Parathyroid adenoma (tissue), 2 donors: ENCODE data around the gene PLAAT3.
"Not testable (repeated sequence)": the region's sequence is repeated elsewhere in the genome, so short reads cannot be mapped to it uniquely, and the experiment has no call there.

Experiments
- H2AFZ ChIP-seq: fragments of 300-600 bp; sonication (generic); one replicate; pipeline ENCODE4 v1.7.0; 2017; ENCODE audit warnings: antibody characterized with exemption, mild to moderate bottlenecking
- H3K27ac ChIP-seq: fragments of 300-600 bp; sonication (generic); one replicate; pipeline ENCODE4 v1.7.0; 2017
- H3K27me3 ChIP-seq: fragments of 300-600 bp; sonication (generic); one replicate; pipeline ENCODE4 v1.7.0; 2017; ENCODE audit warnings: low read length; ENCODE audit not compliant: control insufficient read depth, insufficient read depth
- H3K36me3 ChIP-seq: fragments of 300-600 bp; sonication (generic); one replicate; pipeline ENCODE4 v1.7.0; 2017; ENCODE audit warnings: low read length; ENCODE audit not compliant: control insufficient read depth, insufficient read depth
- H3K4me1 ChIP-seq: fragments of 300-600 bp; sonication (generic); one replicate; pipeline ENCODE4 v1.7.0; 2017; ENCODE audit warnings: control low read depth
- H3K4me2 ChIP-seq: fragments of 300-600 bp; sonication (generic); one replicate; pipeline ENCODE4 v1.7.0; 2017; ENCODE audit warnings: low read length
- H3K4me3 ChIP-seq: fragments of 300-600 bp; sonication (generic); one replicate; pipeline ENCODE4 v1.7.0; 2017; ENCODE audit warnings: low read depth, low read length
- H3K79me2 ChIP-seq: fragments of 300-600 bp; sonication (generic); one replicate; pipeline ENCODE4 v1.7.0; 2017; ENCODE audit warnings: control low read depth
- H3K9ac ChIP-seq: fragments of 300-600 bp; sonication (generic); one replicate; pipeline ENCODE4 v1.7.0; 2017; ENCODE audit warnings: mild to moderate bottlenecking
- H3K9me3 ChIP-seq: fragments of 300-600 bp; sonication (generic); one replicate; pipeline ENCODE4 v1.7.0; 2017; ENCODE audit warnings: low read length; ENCODE audit not compliant: control insufficient read depth
- TF ChIP-seq, protein P1 (sequence below): fragments of 300-600 bp; sonication (generic); IDR thresholded peaks from one replicate; pipeline ENCODE4 v1.7.0; 2017; ENCODE audit warnings: antibody characterized with exemption, mild to moderate bottlenecking
- donor health status: primary hyperparathyroidism.

The PLAAT3 gene

DNA sequence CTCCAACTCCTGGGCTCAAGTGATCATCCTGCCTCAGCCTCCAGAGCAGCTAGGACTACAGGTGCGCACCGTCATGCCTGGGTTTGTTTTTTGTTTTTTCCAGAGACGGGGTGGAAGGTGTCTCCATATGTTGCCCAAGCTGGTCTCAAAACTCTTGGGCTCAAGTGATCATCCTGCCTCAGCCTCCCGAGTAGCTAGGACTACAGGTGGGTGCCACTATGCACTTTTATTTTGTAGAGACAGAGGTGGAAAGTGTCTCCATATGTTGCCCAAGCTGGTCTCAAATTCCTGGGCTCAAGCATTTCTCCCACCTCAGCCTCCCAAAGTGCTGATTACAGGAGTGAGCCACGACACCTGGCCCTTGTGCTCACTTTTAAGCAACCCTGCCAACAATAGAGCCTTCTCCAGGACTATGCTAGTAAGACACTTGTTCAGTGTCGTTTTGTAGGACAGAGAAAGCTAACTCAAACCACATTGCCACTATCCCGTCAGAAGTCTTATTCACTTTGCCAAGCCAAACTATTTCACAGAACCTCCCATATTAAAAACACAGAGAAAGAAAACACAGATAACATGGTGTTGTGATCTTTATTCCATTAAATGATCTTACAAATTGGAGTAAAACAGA, 9.4 kb upstream of the PLAAT3 start:
- TF ChIP-seq, protein P1, sequence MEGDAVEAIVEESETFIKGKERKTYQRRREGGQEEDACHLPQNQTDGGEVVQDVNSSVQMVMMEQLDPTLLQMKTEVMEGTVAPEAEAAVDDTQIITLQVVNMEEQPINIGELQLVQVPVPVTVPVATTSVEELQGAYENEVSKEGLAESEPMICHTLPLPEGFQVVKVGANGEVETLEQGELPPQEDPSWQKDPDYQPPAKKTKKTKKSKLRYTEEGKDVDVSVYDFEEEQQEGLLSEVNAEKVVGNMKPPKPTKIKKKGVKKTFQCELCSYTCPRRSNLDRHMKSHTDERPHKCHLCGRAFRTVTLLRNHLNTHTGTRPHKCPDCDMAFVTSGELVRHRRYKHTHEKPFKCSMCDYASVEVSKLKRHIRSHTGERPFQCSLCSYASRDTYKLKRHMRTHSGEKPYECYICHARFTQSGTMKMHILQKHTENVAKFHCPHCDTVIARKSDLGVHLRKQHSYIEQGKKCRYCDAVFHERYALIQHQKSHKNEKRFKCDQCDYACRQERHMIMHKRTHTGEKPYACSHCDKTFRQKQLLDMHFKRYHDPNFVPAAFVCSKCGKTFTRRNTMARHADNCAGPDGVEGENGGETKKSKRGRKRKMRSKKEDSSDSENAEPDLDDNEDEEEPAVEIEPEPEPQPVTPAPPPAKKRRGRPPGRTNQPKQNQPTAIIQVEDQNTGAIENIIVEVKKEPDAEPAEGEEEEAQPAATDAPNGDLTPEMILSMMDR, result no peak
- no peaks in the 10 kb centered on the region for H3K4me1 ChIP-seq
- no peaks in the 10 kb centered on the region for H3K27me3 ChIP-seq
- H3K9me3 ChIP-seq, result no peaks in the 10 kb centered on the region
- no peak overlapping the region for H3K9ac ChIP-seq
- H3K27ac ChIP-seq, result no peak overlapping the region
- H3K4me2 ChIP-seq, result no peak overlapping the region
- no peaks in the 10 kb centered on the region for H3K79me2 ChIP-seq
- no peaks in the 10 kb centered on the region for H3K36me3 ChIP-seq
- H2AFZ ChIP-seq, result no peak overlapping the region
- no peak overlapping the region for H3K4me3 ChIP-seq

DNA sequence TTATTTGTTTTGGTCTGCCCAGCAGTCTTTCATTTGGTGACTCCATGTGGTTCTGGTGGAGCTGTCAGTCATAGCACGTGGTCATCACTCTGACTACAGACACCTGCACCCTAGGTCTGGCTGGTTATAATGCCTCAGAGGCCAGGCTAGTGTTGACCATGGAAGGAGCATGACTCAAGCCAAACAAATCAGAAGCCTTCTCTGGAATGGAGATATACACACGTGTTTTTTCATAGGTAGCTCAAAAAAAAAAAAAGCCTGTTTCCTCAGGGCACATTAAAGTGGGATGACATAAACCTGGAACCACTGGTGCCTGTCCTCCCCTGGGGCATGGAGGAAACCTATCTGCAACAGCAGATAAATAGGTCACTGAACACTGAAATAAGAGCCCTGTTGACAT, 8.1 kb upstream of the PLAAT3 start:
- no peak overlapping the region for H3K4me2 ChIP-seq
- no peaks in the 10 kb centered on the region for H3K27me3 ChIP-seq
- no peak overlapping the region for H3K27ac ChIP-seq
- no peaks in the 10 kb centered on the region for H3K79me2 ChIP-seq
- H3K36me3 ChIP-seq, result no peaks in the 10 kb centered on the region
- no peak overlapping the region for H2AFZ ChIP-seq
- TF ChIP-seq, protein P1, result no peak
- no peaks in the 10 kb centered on the region for H3K4me1 ChIP-seq
- H3K9me3 ChIP-seq, result no peaks in the 10 kb centered on the region
- no peak overlapping the region for H3K4me3 ChIP-seq
- H3K9ac ChIP-seq, result no peak overlapping the region

DNA sequence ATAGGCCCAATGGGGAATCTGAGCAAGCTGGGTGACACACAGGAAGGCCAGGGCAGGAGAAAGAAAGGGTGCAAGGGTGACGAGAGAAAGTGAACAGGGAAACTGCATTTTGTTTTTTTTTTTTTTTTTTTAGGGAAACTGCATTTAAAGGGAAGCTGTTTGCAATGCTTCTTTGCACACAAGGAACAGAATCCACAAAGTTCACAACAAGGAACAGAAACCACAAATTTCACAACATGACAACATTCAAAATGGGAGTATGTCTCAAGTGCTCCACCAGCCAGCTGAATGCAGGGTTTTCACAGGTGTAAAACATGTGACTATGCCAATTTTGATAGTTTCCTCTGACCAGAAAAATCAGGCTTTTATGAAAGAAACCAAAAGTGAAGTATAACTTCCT, 6.8 kb upstream of the PLAAT3 start:
- Histone ChIP-seq H3K9ac (no peak overlapping the region), H3K4me3 (no peak overlapping the region), H3K79me2 (no peaks in the 10 kb centered on the region), H3K4me1 (no peaks in the 10 kb centered on the region), H3K9me3 (no peaks in the 10 kb centered on the region), H3K27ac (no peak overlapping the region), H3K36me3 (no peaks in the 10 kb centered on the region), H2AFZ (no peak overlapping the region), H3K27me3 (no peaks in the 10 kb centered on the region), H3K4me2 (no peak overlapping the region)
- TF ChIP-seq, protein P1, result no peak

DNA sequence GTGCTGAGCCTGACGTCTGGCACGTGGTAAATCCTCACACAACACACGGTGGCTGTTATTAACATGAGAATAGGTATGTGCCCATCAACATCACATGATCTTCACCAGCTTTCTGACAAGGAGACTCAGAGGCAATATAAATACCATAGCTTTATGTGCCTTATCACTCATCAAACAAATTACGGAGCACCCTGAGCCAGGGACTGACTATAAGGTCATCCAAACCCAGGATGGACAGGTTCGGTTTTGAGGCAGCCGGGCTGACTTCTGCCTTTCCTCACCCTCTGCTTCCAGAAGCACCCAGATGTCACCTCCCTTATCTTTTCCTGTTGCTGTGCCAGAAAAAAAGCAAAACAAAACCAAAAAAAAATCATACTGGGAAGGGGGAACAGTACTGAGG, 5.7 kb upstream of the PLAAT3 start:
- no peak overlapping the region for H2AFZ ChIP-seq
- no peak overlapping the region for H3K4me2 ChIP-seq
- H3K79me2 ChIP-seq, result no peaks in the 10 kb centered on the region
- H3K36me3 ChIP-seq, result no peaks in the 10 kb centered on the region
- H3K4me1 ChIP-seq, result no peaks in the 10 kb centered on the region
- TF ChIP-seq, protein P1, result no peak
- no peaks in the 10 kb centered on the region for H3K9me3 ChIP-seq
- H3K27me3 ChIP-seq, result no peaks in the 10 kb centered on the region
- H3K27ac ChIP-seq, result no peak overlapping the region
- no peak overlapping the region for H3K4me3 ChIP-seq
- no peak overlapping the region for H3K9ac ChIP-seq

DNA sequence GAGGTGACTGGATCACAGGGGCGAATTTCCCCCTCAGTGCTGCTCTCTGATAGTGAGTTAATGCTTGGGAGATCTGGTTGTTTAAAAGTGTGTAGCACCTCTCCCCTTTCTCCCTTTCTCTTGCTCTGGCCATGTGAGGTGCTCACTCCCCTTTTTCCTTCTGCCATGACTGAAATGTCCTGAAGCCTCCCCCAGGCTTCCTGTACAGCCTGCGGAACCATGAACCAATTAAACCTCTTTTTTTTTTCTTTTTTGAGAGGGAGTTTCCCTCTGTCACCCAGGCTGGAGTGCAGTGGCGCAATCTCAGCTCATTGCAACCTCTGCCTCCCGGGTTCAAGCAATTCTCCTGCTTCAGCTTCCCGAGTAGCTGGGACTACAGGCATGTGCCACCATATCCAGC, 3.5 kb upstream of the PLAAT3 start:
- not testable (repeated sequence) for H3K9ac ChIP-seq, H3K79me2 ChIP-seq, H3K4me2 ChIP-seq, H3K4me3 ChIP-seq, H3K27ac ChIP-seq, H3K36me3 ChIP-seq, H3K9me3 ChIP-seq, H3K4me1 ChIP-seq, H3K27me3 ChIP-seq, H2AFZ ChIP-seq
